Measurements from ENCODE around the gene BOK.
"Not testable (repeated sequence)": the region's sequence is repeated elsewhere in the genome, so short reads cannot be mapped to it uniquely, and the experiment has no call there.

Gene BOK

GRCh38 chr2:241559323-241560161 is 997 bp downstream of the BOK start:
- DNase-seq = no peak

- DNase-seq = no peak
These were observed 1.8 kb downstream of the BOK start for GRCh38 chr2:241560162-241560882.

- no peak for DNase-seq
These were observed 2.4 kb downstream of the BOK start for GRCh38 chr2:241560883-241561474.

- DNase-seq = no peak
These were observed 3.3 kb downstream of the BOK start for GRCh38 chr2:241561832-241562231.

GRCh38 chr2:241562269-241562891 is 3.8 kb downstream of the BOK start:
- no peak for DNase-seq

GRCh38 chr2:241563031-241563507 is 4.5 kb downstream of the BOK start:
- DNase-seq = no peak

GRCh38 chr2:241563571-241563980 is 5.0 kb downstream of the BOK start:
- no peak for DNase-seq

GRCh38 chr2:241563981-241564595 is 5.5 kb downstream of the BOK start:
- DNase-seq = no peak

GRCh38 chr2:241564596-241565410 is 6.3 kb downstream of the BOK start:
- no peak for DNase-seq

- DNase-seq = no peak
These were observed 6.9 kb downstream of the BOK start for GRCh38 chr2:241565411-241565810.

GRCh38 chr2:241566021-241566420 is 7.5 kb downstream of the BOK start:
- DNase-seq = not testable (repeated sequence)

GRCh38 chr2:241566468-241566867 is 7.9 kb downstream of the BOK start:
- no peak for DNase-seq

- DNase-seq = not testable (repeated sequence)
These were observed 8.7 kb downstream of the BOK start for GRCh38 chr2:241567266-241567665.

GRCh38 chr2:241567776-241568175 is 9.2 kb downstream of the BOK start:
- no peak for DNase-seq

- no peak for DNase-seq
These were observed 10.2 kb downstream of the BOK start for GRCh38 chr2:241568726-241569125.

GRCh38 chr2:241569831-241570281 is 11.3 kb downstream of the BOK start:
- DNase-seq = no peak

- DNase-seq = no peak
These were observed 12.5 kb downstream of the BOK start for GRCh38 chr2:241570961-241571581.

- DNase-seq = no peak
These were observed 13.5 kb downstream of the BOK start for GRCh38 chr2:241571821-241572620.

GRCh38 chr2:241572915-241573651 is 14.5 kb downstream of the BOK start:
- not testable (repeated sequence) for DNase-seq

GRCh38 chr2:241573741-241574140 is 15.2 kb downstream of the BOK start:
- no peak for DNase-seq
